Skin of body (tissue), 2 donors: ENCODE results near the gene EDA. TPM values are rescaled to one million over a fixed set of nuclear protein-coding genes. Genes with fewer than 3 reads are reported as not detected.
"Not testable (repeated sequence)": the region's sequence is repeated elsewhere in the genome, so short reads cannot be mapped to it uniquely, and the experiment has no call there.

Source experiments
- DNase-seq: peaks from one replicate; lab custom pipeline; 2025; lab: John Stamatoyannopoulos, UW
- total RNA-seq: library from RNA; depleted of rRNA; stranded (reverse); fragments of >200 nt; gene quantifications from one replicate; pipeline ENCODE4 v1.2.3, GENCODE V29; 2014

EDA gene
- total RNA-seq, 1 donor from 2014 or later: 7.6 TPM

GRCh38 chrX:69951753-69952152 is 335.8 kb downstream of the EDA start:
- DNase-seq: no peak

DNA sequence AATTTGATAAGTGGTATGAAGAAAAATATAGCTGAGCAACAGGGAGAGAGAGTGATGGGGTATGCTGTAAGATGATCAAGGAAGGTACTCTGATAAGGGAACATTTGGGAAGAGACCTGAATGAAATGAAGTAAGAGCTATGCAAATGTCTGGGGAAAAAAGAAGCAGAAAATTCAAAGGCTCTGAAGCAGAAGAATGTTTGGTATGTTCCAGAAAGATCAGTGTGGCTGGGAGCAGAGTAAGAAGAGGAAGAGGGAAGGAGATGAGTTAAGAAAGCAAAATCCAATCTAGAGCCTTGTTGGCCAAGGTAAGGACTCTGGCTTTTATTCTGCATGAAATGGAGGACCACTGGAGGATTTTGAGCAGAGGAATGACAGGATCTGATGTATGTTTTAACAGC is 343.8 kb downstream of the EDA start:
- no peak for DNase-seq

DNA sequence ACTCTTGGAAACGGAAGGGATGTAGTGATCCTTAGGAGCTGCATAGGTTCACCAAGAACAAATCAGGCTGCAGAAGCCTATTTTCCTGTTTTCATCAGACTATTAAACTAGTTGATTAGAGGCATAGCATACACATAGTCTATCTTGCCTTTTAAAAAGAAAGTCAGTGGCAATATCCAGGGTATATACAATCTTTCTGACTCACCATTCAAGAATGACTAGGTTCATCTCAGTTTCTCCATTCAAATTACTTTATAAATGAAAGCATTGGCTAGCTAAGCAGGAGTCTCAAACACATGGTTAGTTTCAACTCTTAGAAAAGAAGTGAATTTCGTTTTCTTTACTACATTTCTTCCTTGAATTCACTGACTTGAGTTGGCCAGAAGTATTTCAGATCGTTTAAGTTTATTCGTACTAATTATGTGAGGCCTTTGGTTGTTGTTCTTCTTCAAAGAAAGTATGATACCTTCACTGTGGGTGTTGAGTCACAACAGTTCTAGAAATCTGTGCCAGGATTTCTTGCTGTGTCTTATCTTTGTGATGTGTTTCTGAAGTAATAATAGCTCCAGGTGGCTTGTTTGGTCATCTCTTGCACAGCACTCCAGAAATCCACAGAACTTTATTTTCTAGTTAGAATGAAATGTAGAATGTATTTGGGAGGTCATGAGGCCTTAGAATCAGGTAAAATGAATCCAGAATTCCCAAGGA is 345.6 kb downstream of the EDA start:
- DNase-seq: no peak

DNA sequence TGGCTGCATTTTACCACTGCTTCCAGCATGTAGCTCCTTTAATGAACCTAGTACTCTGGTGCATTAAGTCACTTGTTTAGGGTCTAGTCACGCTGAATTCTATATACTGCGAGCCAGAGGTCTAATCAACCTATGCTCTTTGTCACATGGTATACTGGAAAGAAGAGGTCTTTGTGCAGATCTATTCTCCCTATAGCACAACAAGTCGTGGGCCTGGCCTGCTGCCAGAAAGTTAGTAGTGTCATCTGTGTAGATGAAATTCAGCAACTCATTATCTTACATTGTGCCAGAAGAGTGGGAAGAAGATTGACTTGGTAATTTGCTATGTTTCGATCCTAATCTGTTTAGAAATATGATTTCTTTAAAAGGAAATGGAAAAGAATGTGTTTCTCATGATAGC is 353.0 kb downstream of the EDA start:
- peak; percentile 1 for DNase-seq

DNA sequence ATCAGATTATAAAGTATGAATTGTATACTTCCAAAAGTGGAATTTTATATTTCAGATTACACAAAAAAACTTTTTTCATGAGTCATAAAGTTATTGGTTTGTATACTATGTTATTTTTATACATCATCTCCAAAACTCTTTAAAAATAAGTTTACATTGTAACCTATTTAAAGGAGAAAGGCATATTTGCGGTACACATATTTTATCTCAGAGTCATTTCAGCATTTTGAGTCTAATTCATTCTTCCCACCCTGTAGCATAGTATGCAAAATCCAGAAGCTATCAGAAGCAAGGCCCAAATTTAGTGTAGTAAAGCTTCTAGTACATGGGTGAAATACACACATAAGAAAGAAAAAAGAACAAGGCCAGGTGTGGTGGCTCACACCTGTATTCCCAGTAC is 353.5 kb downstream of the EDA start:
- no peak for DNase-seq

DNA sequence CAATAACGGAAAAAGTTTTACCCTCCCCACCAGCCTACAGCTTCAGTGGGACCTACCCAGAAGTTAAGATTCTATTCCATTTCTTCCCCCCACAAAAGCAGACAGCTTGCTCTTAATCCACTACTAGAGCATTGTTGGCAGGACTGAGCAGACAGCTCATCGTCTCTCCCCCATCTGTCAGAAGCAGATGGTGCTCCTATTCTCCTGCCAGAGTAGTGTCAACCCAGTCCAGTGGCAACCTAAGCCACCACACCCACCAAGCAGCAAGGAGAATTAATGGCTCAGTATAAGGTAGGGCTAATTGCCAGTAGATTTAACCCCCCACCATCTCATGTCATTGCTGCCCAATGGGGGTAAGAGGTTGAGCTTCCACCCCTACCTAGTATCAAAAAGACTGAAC is 371.8 kb downstream of the EDA start:
- DNase-seq: no peak

GRCh38 chrX:69988955-69989394 is 373.1 kb downstream of the EDA start:
- DNase-seq: no peak

DNA sequence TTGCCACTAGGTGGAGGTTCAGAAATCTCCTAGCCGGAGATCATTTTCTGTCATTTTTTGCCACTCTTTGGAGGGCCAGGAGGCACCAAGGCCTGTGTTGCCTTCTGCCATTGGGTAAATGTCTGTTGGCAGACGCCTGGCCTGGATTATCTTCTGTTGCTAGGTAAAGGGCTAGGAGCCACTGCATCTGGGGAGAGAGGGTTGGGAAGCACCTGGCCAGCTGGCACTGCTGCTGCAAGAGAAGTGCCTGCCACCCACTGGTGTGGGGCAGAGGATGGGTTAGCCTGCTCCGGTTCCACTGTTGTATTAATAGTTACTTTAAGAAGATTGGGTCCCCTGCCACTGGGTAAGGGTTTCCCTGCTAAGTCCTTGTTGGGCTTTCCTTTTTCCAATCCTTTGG is 375.8 kb downstream of the EDA start:
- no peak for DNase-seq

DNA sequence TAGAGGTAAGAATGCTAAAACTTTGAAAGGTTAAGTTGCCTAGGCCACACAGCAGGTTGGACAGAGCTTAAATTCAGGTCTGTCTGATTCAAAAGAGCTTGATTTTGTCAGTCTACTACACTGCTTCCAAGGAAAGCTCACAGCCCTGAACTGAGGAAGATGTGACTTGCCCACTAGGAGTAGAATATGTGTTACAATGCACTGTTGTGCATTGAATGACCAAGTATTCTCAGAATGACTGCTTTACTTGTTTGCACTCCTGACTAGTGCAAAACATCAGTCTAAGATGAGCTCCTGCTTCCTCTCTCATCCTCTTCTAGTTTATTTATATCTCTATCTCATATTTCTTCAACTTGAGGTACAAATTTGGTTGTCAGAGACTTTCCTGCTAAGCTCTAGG is 377.6 kb downstream of the EDA start:
- no peak for DNase-seq

DNA sequence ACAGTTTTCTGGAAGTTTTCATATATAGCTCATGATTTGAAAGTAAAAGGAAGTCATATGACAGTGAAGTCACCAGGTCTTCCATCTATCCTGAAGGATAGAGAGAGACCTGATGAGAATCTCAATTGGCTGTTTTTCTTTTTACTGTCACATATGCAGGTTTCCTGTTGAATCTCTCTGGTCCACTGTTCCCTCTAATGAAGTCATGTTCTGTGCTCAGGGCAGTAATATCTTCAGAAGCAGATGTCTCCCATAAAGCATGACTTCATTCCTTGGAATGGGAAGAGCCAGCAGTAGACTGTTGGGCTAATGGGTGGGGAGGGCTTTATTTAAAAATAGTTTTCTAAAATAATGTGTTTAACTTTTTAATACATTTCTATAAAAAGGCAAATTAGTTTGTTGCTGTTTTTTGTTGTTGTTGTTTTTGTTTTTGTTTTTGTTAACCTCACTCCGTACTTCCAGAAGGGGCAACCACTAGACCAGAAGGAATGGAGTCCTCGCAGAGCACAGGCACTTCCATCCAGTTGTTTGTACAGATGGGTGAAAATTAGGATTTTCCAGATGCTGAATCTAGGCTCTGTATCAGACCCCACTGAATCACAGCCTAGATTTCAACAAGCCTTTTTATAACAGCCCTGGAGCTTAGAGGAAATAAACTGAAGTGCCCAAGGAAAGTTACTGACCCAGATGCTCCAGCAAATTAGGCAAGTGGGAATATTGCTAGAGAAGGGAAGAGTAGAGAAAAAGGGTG is 379.6 kb downstream of the EDA start:
- no peak for DNase-seq

DNA sequence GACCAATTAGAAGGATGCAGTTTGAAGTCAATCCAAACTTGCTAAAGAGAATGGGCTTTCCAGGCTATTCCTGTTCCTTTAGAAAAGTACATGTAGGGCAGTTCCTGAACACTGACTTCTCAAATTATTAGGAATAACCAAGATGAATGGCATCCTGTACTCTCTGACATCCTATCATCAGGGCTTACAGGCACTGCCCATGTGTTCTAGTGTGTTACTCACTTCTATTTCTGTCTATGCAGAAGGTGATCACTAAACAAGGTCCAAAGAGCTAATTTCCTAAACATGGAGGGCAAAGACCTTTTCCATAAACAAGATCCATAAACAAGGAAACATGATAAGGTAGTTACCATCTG is 380.2 kb downstream of the EDA start:
- no peak for DNase-seq

- not testable (repeated sequence) for DNase-seq
Measured at GRCh38 chrX:69998299-69998698, 382.4 kb downstream of the EDA start.

- DNase-seq: no peak
Measured at GRCh38 chrX:70001269-70001668, 385.4 kb downstream of the EDA start.

- DNase-seq: no peak
Measured at GRCh38 chrX:70001708-70002341, 385.9 kb downstream of the EDA start.

DNA sequence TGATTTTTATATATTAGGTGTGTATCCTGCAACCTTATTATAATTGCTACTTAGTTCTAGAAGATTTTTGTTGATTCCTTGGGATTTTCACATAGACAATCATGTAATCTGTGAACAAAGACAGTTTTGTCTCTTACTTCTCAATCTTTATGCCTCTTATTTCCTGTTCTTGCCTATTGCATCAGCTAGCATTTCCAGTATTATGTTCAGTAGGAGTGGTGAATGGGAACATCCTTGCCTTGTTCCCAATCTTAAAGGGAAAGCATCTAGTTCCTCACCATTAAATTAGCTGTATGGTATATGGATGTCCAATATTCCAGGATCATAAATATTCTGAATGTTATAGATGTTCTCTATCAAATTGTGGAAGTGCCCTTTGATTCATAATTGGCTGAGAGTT is 392.0 kb downstream of the EDA start:
- no peak for DNase-seq

- no peak for DNase-seq
Measured at GRCh38 chrX:70009049-70009448, 393.1 kb downstream of the EDA start.

DNA sequence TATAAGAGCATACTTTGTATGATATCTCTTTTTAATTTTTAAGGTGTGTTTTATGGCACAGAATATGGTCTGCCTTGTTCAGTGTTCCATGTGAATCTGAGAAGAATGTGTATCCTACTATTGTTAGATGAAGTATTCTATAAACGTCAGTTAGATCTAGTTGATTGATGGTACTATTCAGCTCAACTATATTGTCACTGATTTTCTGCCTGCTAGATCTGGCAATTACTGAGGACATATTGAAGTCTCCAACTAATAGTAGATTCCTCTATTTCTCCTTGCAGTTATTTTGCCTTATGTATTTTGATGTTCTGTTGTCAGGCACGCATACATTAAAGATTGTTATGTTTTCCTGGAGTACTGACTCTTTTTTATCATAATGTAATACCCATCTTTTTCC is 394.1 kb downstream of the EDA start:
- DNase-seq: no peak

GRCh38 chrX:70012756-70013155 is 396.8 kb downstream of the EDA start:
- DNase-seq: no peak

DNA sequence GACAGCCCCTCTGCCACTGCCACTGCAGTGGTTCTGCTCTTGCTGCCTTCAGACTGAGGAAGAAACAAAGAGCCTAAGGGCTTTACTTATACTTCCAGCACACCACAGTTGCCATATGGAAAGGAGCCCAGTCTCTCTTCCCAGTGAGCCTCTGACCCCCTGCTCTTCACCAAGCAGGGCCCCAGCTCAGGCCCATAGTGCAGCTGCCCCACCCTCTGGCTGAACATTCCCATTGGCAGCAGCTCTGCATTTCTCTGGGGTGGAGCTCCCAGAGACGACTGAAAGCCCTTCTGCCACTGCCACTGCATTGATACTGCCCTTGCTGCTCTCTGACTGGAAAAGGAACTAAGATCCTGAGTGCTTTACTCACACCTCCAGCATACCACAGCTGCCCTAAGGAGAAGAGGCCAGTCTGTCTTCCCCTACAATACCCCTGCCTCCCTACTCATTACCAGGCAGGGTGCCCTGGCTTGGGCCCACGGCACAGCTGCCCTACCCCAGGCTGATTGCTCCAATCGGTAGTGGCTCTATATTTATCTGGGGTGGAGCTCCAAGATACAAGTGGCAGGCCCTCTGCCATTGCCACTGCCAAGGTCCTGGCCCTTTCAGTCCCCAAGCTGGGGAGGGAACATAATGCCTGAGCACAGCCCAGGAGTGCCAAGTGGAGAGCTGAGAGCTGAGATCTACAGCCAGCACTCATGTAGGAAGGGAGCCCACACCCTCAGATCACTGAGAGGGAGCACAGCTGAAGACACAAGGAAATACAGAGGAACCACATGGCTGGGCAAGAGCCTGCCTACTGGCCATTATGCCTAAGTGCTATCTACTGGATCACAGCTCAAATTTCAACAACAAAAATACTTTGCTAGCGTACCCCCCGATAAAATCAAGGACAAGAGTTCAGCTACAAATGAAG is 397.8 kb downstream of the EDA start:
- no peak for DNase-seq

DNA sequence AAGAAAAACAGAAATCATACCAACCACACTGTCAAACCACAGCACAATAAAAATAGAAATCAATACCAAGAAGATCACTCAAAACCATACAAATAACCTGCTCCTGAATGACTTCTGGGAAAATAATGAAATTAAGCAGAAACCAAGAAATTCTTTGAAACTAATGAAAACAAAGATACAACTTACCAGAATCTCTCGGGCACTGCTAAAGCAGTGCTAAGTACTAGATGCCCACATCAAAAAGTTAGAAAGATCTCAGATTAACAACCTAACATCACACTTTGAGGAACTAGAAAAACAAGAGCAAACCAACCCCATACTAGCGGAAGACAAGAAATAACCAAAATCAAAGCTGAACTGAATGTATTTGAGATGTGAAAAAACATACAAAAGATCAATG is 400.6 kb downstream of the EDA start:
- no peak for DNase-seq

GRCh38 chrX:70022616-70023015 is 406.7 kb downstream of the EDA start:
- DNase-seq: no peak

GRCh38 chrX:70025464-70025863 is 409.6 kb downstream of the EDA start:
- DNase-seq: no peak
